ENCODE measurements around the gene FOXL2.

FOXL2 gene

DNA sequence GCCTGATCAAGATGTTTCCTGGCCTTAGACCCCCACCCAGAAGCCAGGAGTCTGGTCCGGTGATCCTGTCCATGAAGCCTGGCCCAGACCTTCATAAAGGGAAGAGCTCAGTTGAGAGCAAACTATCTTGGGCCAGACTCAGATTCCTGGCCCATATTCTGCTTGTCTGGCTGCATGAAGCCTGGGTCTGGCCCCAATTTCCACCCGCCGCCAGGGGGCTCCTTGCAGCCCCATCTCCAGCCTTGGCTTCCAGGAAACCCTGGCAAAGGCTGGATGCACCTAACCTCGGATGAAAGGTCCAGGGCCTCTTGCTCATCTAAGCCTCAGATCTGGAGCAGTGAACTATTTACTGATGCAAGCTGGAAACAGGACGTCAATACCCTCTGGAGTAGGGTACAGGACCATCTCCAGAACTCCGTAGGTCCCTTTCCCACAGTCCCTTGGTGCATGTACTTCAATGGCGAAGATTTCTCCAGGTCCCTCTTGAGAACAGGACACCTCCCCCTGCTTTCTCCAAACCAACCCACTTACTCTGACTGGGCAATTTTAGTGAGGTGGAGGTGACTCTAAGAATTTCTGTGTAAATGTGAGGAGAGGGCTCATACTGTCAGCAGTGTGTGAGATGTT, 5.6 kb downstream of the FOXL2 start:
- peaks cover 3% of the 10 kb centered on the region for H3K9me3 Mint-ChIP-seq
- TF ChIP-seq, protein P1, sequence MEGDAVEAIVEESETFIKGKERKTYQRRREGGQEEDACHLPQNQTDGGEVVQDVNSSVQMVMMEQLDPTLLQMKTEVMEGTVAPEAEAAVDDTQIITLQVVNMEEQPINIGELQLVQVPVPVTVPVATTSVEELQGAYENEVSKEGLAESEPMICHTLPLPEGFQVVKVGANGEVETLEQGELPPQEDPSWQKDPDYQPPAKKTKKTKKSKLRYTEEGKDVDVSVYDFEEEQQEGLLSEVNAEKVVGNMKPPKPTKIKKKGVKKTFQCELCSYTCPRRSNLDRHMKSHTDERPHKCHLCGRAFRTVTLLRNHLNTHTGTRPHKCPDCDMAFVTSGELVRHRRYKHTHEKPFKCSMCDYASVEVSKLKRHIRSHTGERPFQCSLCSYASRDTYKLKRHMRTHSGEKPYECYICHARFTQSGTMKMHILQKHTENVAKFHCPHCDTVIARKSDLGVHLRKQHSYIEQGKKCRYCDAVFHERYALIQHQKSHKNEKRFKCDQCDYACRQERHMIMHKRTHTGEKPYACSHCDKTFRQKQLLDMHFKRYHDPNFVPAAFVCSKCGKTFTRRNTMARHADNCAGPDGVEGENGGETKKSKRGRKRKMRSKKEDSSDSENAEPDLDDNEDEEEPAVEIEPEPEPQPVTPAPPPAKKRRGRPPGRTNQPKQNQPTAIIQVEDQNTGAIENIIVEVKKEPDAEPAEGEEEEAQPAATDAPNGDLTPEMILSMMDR (IDR thresholded peaks at IDR 0.05), result peak; percentile 76
- H3K4me1 Mint-ChIP-seq, result peaks cover 45% of the 10 kb centered on the region
- peaks cover 100% of the 10 kb centered on the region for H3K27me3 Mint-ChIP-seq (ENCODE audit: low read depth, poor library complexity)
- peak; percentile 78 for DNase-seq
- no peaks in the 10 kb centered on the region for H3K36me3 Mint-ChIP-seq (ENCODE audit: low read depth)
- no peak overlapping the region for H3K4me3 Mint-ChIP-seq
- H3K27ac Mint-ChIP-seq, result no peak overlapping the region

DNA sequence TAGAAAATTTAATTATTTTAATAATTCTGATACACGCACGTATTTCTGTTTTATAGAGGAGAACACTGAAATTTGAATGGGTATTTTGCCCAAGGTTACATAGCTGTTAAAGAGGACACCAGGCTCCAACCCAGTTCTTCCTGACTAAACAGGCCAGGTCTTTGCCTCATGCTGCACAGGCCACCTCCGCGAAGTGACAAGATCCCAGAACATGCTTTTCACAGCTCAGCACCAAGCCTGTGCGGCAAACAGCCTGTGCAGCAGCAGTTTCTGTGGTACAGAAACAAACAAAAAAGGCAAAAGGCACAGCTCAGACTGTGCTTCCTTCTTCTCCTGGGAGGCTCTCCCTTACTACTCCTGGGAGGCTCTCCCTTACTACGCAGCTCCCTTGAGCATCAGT, 6.5 kb downstream of the FOXL2 start:
- Mint-ChIP-seq H3K27ac (no peak overlapping the region), H3K9me3 (peaks cover 3% of the 10 kb centered on the region), H3K4me1 (peaks cover 46% of the 10 kb centered on the region), H3K4me3 (no peak overlapping the region), H3K27me3 (ENCODE audit: low read depth, poor library complexity) (peaks cover 100% of the 10 kb centered on the region), H3K36me3 (ENCODE audit: low read depth) (no peaks in the 10 kb centered on the region)
- TF ChIP-seq, protein P1 (IDR thresholded peaks at IDR 0.05), result no peak
- DNase-seq, result no peak

DNA sequence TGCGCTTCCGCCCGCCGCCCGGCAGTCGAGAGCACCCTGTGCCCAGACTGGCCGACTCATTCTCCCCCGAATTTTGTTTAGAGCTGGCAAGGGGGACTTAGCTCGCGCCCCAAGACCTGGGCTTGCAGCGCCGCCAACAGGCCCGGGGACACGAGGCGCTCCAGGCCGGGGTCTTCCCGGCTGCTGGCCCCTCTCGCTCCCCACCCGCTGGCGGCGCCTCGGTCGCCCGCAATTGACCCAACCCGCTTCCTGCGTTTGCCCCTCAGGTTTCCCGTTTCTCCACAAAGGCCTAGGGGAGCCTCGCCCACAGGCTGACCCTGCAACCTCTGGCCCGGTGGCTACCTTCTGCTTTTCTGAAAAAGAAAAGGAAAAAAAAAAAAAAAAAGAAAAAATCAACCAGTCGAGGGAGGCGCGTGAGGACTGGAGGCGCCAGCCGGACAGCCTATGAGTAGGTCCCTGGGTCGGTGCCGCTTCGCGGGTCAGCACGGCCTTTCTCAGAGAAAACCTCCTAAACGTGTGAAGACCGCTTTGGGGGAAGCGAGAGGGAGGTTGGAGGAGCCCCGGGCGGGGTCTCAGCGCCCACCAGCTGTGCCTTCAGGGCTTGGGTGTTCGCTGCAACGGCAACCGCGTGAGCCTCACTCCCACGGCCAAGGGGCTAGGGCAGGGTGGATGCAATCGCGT, 7.2 kb downstream of the FOXL2 start:
- Mint-ChIP-seq H3K4me3 (peak overlapping the region; percentile 69), H3K27ac (no peak overlapping the region), H3K4me1 (peaks cover 39% of the 10 kb centered on the region), H3K27me3 (ENCODE audit: low read depth, poor library complexity) (peaks cover 100% of the 10 kb centered on the region), H3K9me3 (no peaks in the 10 kb centered on the region), H3K36me3 (ENCODE audit: low read depth) (no peaks in the 10 kb centered on the region)
- peak; percentile 46 for DNase-seq
- TF ChIP-seq, protein P1 (IDR thresholded peaks at IDR 0.05), result no peak

- peak; percentile 24 for DNase-seq
- H3K4me1 Mint-ChIP-seq, result peaks cover 32% of the 10 kb centered on the region
- TF ChIP-seq, protein P1 (IDR thresholded peaks at IDR 0.05), result no peak
- no peaks in the 10 kb centered on the region for H3K9me3 Mint-ChIP-seq
- no peak overlapping the region for H3K27ac Mint-ChIP-seq
- H3K27me3 Mint-ChIP-seq (ENCODE audit: low read depth, poor library complexity), result peaks cover 100% of the 10 kb centered on the region
- peak overlapping the region; percentile 69 for H3K4me3 Mint-ChIP-seq
- H3K36me3 Mint-ChIP-seq (ENCODE audit: low read depth), result no peaks in the 10 kb centered on the region
Observed at GRCh38 chr3:138938877-138939560, 7.9 kb downstream of the FOXL2 start.

DNA sequence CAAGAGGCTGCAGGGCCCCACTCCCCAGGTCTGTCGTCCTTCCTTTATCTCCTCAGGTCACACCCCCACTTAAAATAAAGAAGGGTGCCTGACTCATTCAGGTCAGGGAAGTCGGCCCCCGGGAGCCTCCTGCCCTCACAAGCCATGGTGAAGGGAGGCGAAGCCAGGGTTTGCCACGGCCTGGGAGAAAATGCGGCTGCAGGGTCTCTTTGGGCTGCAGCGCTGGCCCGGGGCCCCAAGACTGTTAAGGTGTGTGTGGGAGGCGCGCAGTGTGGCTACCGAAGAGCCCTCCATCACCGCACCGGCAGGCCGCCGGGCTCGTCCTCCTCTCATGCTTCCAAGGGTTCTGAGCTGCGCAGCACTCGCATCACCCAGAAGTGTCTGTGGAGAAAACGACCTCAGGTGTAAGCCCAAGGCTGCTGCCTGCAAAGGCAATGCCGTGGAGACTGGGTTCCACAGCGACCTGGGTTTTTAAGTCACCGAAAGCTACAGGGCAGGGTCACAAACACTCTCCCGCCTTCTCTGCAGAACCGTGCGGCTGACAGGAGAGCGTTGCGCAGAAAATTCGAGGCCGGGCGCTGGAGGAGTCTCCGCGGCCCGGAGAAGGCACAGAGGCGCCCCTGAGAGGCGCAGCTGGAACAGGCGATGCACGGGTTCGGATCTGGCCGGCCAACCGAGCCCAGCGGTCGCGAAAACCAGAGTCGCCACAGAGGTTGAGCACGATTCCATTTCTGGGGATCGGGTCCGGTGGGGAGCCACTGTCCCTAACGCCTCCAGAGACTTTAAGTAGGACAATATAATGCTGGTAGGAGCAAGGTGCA, 8.7 kb downstream of the FOXL2 start:
- Mint-ChIP-seq H3K27me3 (ENCODE audit: low read depth, poor library complexity) (peaks cover 100% of the 10 kb centered on the region), H3K4me1 (peaks cover 25% of the 10 kb centered on the region), H3K9me3 (no peaks in the 10 kb centered on the region), H3K27ac (no peak overlapping the region), H3K4me3 (peak overlapping the region; percentile 65), H3K36me3 (ENCODE audit: low read depth) (no peaks in the 10 kb centered on the region)
- TF ChIP-seq, protein P1 (IDR thresholded peaks at IDR 0.05), result no peak
- DNase-seq, result peak; percentile 30

All from nephron progenitor cell (in vitro differentiated cells).